DMS153 treated with DMSO at 0.1 percent for 48 hours (cell line): ENCODE measurements around the gene FMN2.
"Not testable (repeated sequence)": the region's sequence is repeated elsewhere in the genome, so short reads cannot be mapped to it uniquely, and the experiment has no call there.

Experiments used
- DNase-seq: peaks from one replicate; lab custom pipeline; 2025; ENCODE audit not compliant: unreplicated experiment; lab: John Stamatoyannopoulos, UW

Gene FMN2

DNA sequence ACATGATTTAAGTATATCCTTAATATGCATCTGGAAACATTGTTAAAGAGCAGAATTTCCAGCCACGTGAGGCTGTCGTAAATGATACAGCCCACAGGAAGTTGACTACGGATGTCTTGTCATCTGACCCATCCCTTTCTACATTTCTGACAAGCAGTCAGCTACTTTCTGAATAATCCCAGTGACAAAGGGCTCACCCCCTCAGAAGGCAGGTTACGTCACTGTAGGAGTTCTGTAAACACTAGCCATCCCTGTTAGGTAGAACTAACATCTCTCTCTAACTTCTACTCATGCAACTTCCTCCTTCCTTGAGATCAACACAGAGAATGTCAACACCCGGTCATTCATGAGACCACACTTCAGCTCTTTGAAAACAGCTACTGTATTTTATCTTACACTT, 261.1 kb downstream of the FMN2 start:
- DNase-seq, result no peak

DNA sequence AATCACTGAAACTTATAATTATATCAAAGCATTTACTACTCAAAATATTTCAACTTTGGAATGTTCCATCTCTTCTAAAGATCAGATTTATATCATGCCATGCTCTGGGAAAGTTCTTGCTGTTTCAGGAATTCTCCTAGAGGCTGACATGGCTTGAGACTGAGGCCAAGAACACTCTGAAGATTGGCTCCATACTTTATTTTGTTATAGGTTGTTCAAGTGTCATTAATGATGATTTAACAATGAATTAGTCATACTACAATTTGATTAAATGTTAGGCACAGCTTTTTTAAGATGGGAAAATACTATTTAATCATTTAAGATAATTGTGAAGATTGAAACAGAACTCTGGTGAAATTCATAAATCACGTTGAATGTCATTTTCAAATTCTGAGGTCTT, 264.9 kb downstream of the FMN2 start:
- DNase-seq, result no peak

DNA sequence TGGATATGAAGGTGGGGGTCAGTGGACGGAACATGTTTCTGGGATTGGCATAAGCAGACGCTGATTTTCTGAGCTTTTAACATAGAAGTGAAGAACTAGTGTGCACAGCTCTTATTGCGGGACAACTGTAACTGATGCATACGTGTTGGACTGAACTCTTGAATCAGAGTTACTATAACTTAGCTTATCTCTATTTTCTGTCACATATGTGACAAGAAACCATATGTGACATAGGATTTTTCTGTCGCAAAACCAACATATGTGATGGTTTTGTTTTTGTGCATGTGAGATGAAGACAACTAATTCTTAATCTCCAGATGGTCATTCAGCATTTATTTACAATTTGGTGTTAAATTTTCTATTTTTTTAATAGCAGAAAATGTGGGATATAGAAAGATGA, 270.4 kb downstream of the FMN2 start:
- no peak for DNase-seq

DNA sequence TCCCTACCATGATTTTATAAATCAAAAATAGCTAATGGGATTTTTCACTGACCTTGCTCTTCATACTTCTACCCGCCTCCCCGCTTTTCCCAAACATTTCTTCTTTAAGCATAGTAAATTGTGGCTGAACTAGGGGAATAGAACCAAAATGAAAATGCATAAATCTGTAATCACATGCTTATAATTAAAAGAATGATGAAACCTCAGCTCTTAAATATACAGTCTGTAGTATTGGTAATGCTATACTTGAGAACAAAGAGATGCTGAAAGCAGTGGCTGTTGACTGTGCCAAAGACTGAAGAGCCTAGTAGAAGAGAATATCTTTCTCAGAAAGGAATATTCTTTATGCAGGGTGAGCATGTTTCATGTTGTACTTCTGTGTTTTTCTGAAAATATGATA, 271.1 kb downstream of the FMN2 start:
- no peak for DNase-seq

DNA sequence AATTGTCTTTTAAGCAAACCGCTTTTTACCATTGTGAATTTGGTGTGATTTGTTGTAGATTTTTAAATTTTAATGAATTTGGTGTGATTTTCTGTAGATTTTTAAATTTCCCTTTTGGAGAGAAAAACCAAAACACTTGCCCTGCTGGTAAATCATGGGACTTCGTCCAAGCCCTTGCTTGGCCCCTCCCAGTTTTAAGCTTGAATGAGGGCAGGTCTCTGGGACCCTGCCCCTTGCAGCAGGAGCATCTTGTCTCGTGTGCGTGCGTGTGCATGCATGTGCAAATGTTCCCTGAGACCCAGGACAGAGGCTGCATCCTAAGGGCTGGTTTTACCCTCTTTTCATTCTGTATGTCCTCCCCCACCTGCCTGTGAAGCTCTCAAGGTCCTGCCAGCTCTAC, 271.6 kb downstream of the FMN2 start:
- DNase-seq, result no peak

DNA sequence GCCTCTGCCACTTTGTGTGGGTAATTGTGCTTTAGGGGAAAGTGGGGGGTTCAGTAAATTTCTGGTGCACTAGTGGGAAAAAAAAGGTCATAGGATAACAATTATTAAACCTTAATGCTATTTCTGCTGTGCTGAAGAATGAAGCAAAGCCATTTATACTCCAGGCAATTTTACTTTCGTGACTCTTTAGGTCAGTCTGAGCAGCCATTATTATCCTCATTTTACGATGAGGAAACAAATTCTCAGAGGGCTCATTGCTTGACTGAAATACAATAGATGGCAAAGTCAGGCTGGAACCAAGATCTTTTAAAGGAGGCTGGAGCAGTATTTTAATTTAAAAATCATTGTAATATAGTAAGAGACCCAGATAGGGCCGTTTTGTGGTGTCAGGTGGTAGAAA, 272.2 kb downstream of the FMN2 start:
- no peak for DNase-seq

DNA sequence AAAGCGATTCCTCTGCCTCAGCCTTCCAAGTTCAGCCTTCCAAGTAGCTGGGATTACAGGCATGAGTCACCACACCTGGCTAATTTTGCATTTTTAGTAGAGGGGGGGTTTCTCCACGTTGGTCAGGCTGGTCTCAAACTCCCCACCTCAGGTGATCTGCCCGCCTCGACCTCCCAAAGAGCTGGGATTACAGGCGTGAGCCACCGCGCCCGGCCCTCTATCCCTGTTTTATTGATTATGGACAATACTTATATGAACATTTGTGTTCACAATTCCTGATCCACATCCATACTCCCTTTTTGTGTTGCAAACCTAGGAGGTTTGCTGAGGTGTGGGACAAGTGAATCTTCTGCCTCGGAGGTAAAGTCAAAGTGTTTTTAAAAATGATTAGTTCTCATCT, 275.0 kb downstream of the FMN2 start:
- no peak for DNase-seq

DNA sequence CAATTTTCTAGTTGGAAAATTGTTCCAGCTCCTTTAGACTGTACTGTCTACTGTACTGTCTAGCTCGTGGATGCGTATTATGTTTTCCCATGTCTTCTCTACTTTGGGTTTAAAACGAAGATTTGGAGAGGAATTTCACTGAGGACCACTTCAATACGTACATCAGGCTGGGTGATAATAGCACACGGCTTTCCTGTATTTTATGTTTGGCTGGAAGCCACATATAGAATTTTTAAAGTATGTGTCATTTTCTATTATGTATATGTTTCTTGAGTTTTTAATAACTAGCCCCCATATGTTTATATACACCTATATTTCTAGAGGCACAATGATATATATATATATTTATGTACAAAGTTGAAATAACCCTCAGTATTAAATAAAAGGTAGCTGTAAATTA, 293.9 kb downstream of the FMN2 start:
- DNase-seq, result no peak

DNA sequence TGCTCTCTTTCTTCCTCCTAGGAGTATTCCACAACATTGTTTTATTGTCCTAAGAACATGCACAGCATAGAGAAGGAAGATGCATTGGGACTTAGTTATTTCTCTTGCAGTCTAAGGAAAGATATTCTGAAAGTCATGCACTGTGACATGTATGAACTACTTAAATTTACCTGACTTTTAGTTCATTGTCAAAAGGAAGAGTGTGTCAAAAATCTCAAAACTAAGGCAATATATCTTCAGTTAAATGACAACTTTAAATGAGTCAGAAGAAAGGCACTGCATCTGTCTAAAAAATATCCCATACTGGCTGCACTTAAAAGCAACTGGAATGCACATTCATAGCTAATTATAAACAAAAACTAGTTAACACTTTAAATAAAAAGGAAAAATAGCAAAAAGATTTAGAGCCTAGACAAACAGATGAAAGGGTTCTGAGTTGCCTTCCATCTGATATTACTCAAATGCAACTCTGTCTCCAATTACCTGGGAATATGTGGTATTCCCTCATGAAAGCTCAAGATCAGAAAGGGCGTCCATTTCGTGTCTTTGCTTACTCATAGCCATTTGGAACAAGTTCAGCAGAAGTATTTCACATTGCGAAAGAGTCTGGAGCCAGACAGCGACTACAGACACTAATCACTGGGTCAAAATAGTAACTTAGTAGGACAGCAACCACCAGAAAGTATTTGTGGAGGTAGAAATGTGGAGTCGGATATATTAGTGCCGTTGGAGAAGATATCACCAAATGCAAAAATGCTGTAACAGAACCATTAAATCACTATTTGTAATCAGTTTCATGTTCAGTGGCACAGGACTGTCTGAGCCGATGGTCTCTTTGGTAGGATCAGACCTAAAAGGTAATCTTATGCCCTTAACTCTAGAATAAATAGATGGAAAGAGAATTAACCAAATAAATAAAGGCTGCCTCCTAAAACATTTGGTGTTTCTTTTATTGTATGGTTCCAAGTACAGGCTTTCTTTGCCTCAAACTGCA, 294.6 kb downstream of the FMN2 start:
- no peak for DNase-seq

DNA sequence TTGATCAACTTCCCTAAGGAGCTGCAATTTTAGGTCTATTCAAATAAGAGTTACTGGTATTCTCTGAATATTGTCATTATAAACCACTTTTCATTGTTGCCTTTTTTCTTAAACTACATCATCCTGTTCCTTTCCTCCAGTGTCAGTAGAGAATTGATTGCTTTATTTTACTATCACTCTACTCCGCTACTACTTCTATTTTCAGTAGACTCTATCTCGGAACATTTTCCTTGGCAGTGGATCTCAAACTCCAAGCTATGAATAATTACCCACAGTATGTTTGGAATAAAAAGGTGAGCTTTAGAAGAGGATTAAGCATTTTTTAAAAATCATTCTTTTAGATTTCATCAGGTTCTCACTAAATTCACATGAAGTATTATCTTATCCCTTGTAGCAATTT, 295.4 kb downstream of the FMN2 start:
- DNase-seq, result no peak

DNA sequence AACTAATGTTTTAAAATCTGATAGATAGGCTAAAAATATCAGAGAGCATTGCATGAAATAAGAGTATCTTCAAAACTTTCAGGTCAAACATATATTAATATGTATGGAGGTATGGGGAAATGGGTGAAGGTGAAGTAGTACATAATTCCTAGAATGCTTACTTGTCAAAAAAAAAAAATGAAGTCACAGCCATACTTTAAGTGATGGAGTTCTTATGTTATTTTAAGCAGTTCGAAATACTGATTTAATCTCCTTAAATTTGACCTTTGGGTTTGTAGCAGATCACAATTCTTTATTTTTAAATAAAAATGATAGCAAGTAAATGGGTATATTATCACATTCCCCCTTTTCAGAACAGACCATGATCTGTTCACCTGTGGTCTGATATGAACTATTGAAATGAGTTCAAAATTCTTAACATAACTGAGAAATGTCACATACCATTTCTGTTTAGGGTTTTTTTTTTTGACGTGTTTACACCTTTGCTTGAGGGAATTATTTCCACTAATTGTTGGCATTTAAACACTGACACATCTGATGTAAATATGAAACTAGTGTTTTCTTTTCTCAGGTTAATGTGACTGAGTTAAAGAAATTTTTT, 300.1 kb downstream of the FMN2 start:
- DNase-seq, result no peak

DNA sequence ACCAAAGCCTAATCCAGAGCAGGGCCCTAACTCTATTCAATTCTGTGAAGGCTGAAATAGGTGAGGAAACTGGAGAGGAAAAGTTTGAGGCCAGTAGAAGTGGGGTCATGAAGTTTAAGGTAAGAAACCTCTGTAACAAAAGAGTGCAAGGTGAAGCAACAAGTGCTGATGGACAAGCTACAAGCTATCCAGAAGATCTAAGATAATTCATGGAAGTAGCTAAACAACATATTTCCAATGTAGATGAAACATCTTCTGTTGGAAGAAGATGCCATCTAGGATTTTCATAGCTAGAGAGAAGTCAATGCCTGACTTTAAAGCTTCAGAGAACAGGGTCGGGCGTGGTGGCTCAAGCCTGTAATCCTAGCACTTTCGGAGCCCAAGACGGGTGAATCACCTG, 302.7 kb downstream of the FMN2 start:
- no peak for DNase-seq

DNA sequence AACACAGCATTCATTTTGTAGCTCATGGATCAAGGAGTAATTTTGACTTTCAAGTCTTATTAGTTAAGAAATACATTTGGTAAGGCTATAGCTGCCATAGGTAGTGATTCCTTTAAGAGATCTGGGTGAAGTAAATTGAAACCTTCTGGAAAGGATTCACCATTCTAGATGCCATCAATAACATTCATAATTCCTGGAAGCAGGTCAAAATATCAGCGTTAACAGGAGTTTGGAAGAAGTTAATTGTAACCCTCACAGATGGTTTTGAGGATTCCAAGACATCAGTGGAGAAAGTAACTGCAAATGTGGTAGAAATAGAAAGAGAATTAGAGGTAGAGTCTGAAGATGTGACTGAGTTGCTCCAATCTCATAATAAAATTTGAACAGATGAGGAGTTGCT, 303.7 kb downstream of the FMN2 start:
- DNase-seq, result no peak

DNA sequence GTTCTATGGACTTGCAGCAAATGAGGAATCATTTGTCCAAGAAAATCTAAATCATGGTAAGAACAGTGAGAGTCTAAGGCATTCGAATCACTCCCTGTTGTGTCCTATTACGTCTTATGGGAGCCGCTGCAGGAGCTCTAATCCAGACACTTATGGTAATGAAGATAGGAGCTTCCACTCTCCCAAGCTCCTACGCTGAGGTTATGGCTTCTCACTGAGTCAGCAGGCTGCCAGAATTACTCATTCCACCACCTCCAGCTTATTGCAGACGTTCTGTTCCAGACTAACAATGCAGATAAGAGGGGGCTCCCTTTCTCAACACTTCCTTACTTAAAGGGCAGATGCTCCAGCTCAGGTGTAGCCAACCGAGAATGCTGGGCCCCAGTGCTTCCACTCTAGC, 307.7 kb downstream of the FMN2 start:
- no peak for DNase-seq

DNA sequence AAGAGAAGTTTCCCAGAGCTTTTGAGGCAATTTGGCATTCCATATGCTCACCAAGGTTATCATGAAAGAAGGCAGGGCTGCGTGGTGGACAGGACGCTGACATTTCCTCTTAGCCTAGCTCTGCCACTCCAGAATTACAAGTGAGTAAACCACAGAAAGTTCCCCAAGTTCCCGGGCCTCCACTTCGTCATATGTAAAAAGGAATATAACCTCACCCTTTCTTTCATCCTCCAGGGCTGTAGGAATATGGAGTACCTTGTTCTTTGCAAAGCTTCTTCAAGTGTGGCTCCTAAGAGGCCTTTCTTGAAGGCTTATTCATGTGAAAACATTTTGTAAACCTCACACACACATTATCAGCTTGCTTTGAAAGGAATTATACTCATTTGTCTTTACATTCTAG, 310.0 kb downstream of the FMN2 start:
- no peak for DNase-seq

DNA sequence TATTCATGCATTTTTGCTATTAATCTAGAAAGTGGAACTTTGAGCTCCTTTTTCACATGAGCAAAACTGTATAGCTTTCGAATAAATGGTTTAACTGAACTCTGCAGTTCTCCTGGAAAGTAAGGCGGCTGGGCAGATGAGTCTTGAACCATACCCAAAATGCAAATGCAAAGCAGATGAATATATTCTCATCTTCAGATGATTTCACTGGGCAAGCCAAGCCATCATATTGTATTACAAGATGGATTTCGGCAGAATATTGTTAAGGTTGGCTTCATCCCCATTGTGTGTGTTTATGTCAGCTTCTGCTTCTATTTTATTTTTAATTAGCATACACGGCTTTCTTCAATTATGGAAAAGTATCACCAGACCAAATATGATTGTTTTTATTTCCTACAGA, 310.6 kb downstream of the FMN2 start:
- DNase-seq, result no peak

DNA sequence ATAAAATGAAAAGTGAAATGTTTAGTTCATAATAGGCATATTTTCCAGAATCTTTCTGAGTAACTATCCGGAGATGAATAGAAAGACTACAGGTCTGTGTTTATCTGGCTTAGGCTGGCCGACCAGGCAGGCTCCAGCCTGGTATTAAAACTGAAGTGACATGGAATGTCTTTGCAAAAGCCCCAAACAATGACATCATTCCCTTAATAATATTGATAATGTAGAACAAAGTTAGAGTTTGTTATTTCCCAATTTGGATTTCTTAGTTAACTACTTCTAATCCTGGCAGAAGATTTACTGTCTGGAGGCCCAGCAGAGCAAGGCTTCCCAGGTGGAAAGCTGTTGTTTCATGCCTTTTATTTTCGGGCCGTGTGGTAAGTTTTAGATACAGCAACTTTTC, 312.6 kb downstream of the FMN2 start:
- DNase-seq, result no peak

DNA sequence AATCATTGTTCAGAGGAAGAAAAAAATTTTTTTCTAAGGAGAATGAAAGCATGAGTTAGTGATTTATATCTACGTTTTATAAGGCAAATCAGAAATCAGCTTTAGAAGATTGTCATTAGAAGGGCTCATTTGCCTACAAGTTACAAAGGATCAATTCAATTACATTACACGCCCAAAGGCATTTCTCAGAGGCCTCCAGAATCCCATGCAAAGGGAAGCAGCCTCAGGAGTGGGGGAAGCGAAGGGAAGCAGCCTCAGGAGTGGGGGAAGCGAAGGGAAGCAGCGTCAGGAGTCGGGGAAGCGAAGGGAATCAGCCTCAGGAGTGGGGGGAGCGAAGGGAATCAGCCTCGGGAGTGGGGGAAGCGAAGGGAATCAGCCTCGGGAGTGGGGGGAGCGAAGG, 314.1 kb downstream of the FMN2 start:
- DNase-seq, result no peak

DNA sequence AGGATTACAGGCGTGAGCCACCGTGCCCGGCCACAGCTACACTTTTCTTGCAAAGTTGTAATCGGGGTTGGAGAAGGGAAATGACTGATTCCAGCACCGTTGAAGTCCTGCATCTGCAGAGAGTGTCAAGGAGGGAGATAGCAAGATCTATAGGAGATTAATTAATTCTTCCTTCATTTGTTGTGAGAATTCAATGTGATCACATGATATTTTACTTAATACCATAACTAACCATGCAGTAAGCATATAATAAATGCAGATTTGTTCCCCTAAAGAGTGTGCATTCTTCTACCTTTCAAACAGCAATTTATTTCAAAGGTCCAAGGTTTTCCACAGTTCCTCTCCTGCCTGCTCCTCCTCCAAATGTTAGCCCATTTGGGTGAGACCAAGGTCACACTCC, 315.7 kb downstream of the FMN2 start:
- DNase-seq, result no peak

DNA sequence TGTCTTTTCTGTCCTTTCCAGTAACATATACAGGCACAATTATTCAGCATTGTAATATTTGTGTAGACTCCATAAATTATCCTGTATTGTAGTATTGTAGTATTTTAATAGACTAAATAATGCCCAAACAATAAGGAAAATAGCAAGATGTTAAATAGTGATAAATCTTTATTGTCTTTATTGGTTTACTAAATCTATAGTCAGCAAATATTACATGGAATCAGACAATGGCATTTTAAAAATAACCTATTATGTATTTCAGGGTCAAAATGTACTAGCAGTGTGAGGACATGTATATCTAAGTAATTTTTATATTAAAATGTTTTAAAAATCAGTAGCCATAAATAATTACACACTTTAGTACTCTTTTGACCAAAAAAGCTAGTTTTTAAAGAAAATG, 317.9 kb downstream of the FMN2 start:
- no peak for DNase-seq

DNA sequence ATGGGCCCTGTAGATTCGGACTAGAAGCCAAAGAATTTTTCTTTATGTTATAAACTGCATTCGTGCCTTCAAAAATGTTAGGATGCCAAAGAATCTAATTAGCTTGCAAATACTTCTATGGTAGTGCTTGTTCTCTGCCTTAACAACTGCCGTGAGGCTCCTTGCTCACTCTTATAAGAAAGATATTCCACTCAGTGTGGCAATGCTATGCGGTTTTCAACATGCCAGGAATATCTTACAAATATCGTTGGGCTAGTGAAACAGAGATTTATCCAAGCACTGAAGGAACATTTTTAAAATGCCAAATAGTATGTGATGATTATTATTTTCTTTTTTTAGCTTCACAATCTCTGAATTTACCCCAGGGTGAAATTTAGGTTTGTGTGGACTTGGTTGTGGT, 322.0 kb downstream of the FMN2 start:
- no peak for DNase-seq

DNA sequence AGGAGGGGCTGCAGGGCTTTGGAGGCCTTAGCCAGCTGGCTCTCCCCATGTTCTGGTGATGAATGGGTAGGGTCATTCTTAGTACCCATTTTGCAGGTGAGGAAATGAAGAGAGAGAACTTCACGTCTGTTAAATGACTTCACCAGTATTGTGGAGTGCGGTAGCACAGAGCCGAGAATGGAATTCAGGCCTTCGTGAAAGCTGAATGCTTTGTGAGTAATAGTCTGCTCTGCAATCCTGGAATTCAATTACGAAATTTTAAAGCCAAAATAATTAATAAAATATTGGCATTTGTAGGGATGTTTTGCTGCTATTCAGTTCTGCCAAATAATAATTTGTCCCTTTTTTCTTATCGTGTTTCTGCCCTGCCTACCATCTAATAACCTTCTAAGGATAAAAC, 322.6 kb downstream of the FMN2 start:
- no peak for DNase-seq

DNA sequence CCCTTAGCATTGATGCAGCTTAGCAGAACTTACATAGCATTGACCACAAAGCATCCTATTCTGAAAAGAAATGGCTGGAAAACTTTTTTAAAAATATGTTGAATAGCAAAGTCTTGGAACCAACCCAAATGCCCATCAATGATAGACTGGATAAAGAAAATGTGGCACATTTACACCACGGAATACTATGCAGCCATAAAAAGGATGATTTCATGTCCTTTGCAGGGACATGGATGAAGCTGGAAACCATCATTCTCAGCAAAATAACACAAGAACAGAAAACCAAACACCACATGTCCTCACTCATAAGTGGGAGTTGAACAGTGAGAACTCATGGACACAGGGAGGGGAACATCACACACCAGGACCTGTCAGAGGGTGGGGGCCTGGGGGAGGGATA, 323.3 kb downstream of the FMN2 start:
- not testable (repeated sequence) for DNase-seq
